Glutamatergic neuron (in vitro differentiated cells): ENCODE results near the gene PRKG1. TPM values are rescaled to one million over a fixed set of nuclear protein-coding genes. Genes with fewer than 3 reads are reported as not detected.

Experiments used
- DNase-seq: peaks from one replicate; pipeline ENCODE4 v3.0.0; 2022
- H3K27ac Mint-ChIP-seq: one replicate; pipeline ENCODE4 v1.8.0; 2020; ENCODE audit warnings: mild to moderate bottlenecking, mixed read lengths, inconsistent platforms; ENCODE audit not compliant: unreplicated experiment
- H3K27me3 Mint-ChIP-seq: one replicate; pipeline ENCODE4 v1.8.0; 2020; ENCODE audit warnings: mild to moderate bottlenecking, moderate library complexity, mixed read lengths, inconsistent platforms; ENCODE audit not compliant: unreplicated experiment
- H3K36me3 Mint-ChIP-seq: one replicate; pipeline ENCODE4 v1.8.0; 2020; ENCODE audit warnings: mild to moderate bottlenecking, mixed read lengths, inconsistent platforms; ENCODE audit not compliant: unreplicated experiment
- H3K4me1 Mint-ChIP-seq: one replicate; pipeline ENCODE4 v1.8.0; 2020; ENCODE audit warnings: mild to moderate bottlenecking, low read depth, mixed read lengths, inconsistent platforms; ENCODE audit not compliant: unreplicated experiment
- H3K4me3 Mint-ChIP-seq: one replicate; pipeline ENCODE4 v1.8.0; 2020; ENCODE audit warnings: mild to moderate bottlenecking, mixed read lengths, inconsistent platforms; ENCODE audit not compliant: unreplicated experiment
- H3K9me3 Mint-ChIP-seq: one replicate; pipeline ENCODE4 v1.8.0; 2020; ENCODE audit warnings: mild to moderate bottlenecking, moderate library complexity, mixed read lengths, inconsistent platforms; ENCODE audit not compliant: unreplicated experiment
- total RNA-seq: library from RNA; stranded (reverse); fragmentation: NEBNext Ultra II Directional; extraction: Animal tissue kit (Norgen Biotek cat#: 25700); gene quantifications from one replicate; pipeline ENCODE4 v1.2.1, GENCODE V29; 2021; ENCODE audit not compliant: unreplicated experiment
- TF ChIP-seq, protein P1 (sequence below): fragments of 200-600 bp; sonication (generic); IDR thresholded peaks from one replicate; pipeline ENCODE4 v1.5.0; 2021; ENCODE audit not compliant: partially characterized antibody, unreplicated experiment

The PRKG1 gene
- total RNA-seq, 1 donor from 2014 or later, result 52.7 TPM

DNA sequence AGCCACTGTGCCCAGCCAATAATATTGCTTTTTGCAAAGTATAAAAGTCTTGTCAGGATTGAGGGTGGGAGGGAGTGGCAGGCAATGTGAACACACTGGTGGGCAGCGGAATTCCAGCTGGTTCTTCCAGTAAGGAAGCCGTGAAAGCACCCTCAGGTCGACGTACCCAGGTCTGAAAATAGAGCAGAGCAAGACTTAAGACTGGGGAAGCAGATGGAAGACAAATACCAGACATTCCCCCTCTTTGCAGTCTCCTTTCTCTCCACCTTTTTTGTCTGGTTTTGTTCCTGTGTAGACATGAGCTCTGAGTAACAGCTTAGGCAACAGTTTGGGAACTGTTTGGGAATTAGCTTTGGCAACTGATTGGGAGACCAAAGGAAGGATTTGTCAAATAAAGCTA lies 642.7 kb downstream of the PRKG1 start:
- no peak for DNase-seq
- TF ChIP-seq, protein P1, sequence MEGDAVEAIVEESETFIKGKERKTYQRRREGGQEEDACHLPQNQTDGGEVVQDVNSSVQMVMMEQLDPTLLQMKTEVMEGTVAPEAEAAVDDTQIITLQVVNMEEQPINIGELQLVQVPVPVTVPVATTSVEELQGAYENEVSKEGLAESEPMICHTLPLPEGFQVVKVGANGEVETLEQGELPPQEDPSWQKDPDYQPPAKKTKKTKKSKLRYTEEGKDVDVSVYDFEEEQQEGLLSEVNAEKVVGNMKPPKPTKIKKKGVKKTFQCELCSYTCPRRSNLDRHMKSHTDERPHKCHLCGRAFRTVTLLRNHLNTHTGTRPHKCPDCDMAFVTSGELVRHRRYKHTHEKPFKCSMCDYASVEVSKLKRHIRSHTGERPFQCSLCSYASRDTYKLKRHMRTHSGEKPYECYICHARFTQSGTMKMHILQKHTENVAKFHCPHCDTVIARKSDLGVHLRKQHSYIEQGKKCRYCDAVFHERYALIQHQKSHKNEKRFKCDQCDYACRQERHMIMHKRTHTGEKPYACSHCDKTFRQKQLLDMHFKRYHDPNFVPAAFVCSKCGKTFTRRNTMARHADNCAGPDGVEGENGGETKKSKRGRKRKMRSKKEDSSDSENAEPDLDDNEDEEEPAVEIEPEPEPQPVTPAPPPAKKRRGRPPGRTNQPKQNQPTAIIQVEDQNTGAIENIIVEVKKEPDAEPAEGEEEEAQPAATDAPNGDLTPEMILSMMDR, result no peak
- no peaks in the 10 kb centered on the region for H3K9me3 Mint-ChIP-seq
- H3K4me1 Mint-ChIP-seq, result no peaks in the 10 kb centered on the region
- H3K27ac Mint-ChIP-seq, result no peak overlapping the region
- H3K36me3 Mint-ChIP-seq, result no peaks in the 10 kb centered on the region
- no peak overlapping the region for H3K4me3 Mint-ChIP-seq
- peaks cover 5% of the 10 kb centered on the region for H3K27me3 Mint-ChIP-seq

DNA sequence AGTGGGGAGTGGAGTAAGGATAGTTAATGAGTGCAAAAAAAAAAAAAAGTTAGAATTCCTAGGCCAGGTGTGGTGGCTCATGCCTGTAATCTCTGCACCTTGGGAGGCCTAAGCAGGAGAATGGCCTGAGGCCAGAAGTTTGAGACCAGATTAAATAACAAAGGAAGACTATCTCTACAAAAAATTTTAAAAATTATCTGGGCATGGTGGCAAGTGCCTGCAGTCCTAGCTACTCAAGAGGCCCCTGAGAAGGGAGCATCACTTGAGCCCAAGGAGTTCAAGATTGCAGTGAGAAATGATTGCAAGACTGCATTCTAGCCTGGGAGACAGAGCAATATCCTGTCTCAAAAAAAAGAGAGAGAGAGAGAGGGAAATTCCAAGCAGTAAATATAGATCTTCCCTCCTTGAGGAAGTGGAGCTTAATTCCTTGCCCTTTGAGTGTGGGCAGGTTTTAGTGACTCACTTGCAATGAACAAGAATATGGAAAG lies 644.6 kb downstream of the PRKG1 start:
- no peaks in the 10 kb centered on the region for H3K36me3 Mint-ChIP-seq
- no peak overlapping the region for H3K27ac Mint-ChIP-seq
- H3K4me3 Mint-ChIP-seq, result no peak overlapping the region
- H3K4me1 Mint-ChIP-seq, result no peaks in the 10 kb centered on the region
- H3K9me3 Mint-ChIP-seq, result peaks cover 2% of the 10 kb centered on the region
- DNase-seq, result no peak
- H3K27me3 Mint-ChIP-seq, result peaks cover 5% of the 10 kb centered on the region
- TF ChIP-seq, protein P1, result no peak

DNA sequence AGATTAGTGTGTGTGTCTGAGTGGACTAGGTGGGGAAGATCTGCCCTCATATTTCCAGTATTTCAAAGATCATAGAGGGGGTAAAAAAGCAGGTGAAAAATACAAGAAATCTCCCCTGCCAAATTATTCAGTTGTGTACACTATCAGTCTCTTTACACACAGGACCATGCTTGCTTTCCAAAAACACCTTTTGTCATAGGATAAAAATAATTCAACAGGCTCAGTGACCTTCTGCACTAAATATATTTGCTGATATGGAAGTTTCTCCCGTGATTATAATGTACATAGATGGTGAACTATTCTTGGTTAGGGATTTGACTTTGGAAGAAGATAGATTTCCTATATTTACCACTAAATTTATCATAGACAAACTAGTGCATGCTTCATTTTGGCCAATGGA lies 649.8 kb downstream of the PRKG1 start:
- Mint-ChIP-seq H3K36me3 (no peaks in the 10 kb centered on the region), H3K27ac (no peak overlapping the region), H3K9me3 (peaks cover 3% of the 10 kb centered on the region), H3K4me1 (no peaks in the 10 kb centered on the region), H3K4me3 (no peak overlapping the region), H3K27me3 (no peaks in the 10 kb centered on the region)
- DNase-seq, result no peak
- TF ChIP-seq, protein P1, result no peak

DNA sequence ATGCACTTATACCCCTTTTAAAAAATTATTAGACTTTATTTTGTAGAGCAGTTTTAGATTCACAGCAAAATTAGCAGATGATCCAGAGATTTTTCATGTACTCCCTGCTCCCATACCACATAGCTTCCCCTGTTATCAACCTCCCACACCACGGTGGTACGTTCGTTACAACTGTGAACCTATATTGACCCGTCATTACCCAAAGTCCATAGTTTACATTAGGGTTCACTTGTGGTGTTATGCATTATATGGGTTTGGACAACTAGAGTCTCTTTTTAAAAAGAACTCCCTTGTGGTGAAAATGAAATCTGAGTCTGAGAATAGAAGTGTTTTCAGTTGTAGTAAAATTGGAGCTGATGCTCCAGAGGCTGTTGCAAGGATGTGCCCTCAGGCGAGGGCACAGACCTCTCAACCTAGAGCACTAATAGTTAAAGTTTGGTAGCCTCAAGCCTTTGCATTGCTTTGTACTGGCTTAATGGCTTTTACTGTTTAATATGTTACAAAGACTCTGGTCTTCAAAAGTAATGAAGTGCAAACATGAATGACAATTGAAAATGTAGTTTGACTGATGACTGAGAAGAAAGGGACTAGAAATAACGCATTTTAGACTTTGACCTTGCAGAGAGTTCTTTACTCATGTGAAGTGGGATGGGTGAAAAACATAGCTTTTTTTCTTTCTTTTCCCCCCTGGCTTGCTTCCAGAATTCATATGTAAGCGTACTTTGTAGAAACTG lies 655.7 kb downstream of the PRKG1 start:
- TF ChIP-seq, protein P1, result no peak
- Mint-ChIP-seq H3K27ac (no peak overlapping the region), H3K4me3 (no peak overlapping the region)

DNA sequence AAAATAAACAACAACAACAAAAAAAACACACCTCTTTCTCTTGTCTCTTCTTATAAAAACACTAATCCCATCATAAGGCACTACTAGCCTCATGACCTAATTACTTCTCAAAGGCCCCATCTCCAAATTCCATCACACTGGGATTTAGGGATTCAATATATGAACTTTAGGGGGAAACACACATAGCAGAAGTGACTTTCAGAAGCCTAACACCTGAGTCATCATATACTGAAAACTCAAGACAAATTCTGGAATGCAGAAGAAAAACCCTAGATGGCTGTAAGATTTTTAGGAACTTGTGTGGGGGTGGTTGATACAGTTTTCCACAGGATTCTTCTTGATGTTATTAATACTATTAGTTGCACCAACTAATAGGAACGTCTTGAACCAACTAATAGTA lies 658.8 kb downstream of the PRKG1 start:
- H3K9me3 Mint-ChIP-seq, result peaks cover 3% of the 10 kb centered on the region
- no peak overlapping the region for H3K27ac Mint-ChIP-seq
- peaks cover 14% of the 10 kb centered on the region for H3K4me1 Mint-ChIP-seq
- H3K36me3 Mint-ChIP-seq, result no peaks in the 10 kb centered on the region
- H3K27me3 Mint-ChIP-seq, result no peaks in the 10 kb centered on the region
- H3K4me3 Mint-ChIP-seq, result no peak overlapping the region
- TF ChIP-seq, protein P1, result no peak
- no peak for DNase-seq

More for the DNA sequence above, 655.7 kb downstream of the PRKG1 start:
- Mint-ChIP-seq H3K36me3 (no peaks in the 10 kb centered on the region), H3K27me3 (no peaks in the 10 kb centered on the region), H3K9me3 (peaks cover 3% of the 10 kb centered on the region), H3K4me1 (peaks cover 13% of the 10 kb centered on the region)
- no peak for DNase-seq
